ACHN (cell line): ENCODE results near the gene PARD3.

ENCODE experiments used
- DNase-seq: peaks from one replicate; pipeline ENCODE4 v3.0.0-alpha.2; 2015
- in situ Hi-C: cut with HindIII; loops from 2 replicates; pipeline ENCODE4 v1.10.0; 2017; ENCODE audit warnings: low sequenced_read_pairs, low pct_ligation_motif_present, low pct_unique_long_range_greater_than_20kb

PARD3 gene

DNA sequence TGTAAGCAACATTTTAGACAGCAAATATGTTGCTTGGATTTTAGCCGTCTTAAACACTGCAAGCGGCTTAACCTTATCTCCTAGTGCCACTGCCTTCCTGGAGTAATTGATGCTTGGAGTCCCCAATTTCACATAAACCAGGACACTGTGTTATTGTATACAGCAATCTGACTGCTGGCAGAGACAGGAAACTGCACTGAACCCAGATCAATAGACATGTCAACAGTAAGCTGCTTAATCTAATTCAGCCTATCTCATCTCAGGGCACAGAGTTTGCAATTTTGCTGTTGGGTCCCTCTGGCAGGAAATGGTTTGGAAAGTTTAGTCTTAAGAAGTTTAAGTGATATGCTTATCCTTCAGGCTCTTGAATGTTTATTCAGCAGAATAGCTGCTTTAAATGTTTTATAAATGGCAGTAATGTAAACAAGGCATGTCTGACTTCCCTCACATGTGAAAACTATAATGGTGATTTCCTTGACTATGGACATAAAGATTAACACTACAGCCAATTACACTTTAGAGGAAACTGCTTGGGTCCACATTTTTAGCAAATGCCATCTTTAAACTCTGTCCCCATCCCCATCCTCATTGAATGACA is 598.6 kb downstream of the PARD3 start:
- DNase-seq: no peak

DNA sequence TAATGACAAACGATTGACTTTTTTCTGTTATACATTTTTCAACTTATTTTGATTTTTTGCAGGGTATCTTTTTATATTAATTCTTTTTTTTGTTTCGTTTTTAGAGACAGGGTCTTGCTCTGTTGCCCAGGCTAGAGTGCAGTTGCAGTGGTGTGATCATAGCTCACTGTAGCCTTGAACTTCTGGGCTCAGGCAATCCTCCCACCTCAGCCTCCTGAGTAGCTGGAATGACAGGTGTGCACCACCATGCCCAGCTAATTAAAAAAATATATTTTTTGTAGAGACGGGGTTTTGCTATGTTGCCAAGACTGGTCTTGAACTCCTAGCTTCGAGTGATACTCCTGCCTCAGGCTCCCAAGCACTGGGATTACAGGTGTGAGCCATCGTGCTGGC is 601.3 kb downstream of the PARD3 start:
- no peak for DNase-seq
- in situ Hi-C loops: no loop called here

More for the DNA sequence above, 598.6 kb downstream of the PARD3 start:
- in situ Hi-C loops: no loop called here

DNA sequence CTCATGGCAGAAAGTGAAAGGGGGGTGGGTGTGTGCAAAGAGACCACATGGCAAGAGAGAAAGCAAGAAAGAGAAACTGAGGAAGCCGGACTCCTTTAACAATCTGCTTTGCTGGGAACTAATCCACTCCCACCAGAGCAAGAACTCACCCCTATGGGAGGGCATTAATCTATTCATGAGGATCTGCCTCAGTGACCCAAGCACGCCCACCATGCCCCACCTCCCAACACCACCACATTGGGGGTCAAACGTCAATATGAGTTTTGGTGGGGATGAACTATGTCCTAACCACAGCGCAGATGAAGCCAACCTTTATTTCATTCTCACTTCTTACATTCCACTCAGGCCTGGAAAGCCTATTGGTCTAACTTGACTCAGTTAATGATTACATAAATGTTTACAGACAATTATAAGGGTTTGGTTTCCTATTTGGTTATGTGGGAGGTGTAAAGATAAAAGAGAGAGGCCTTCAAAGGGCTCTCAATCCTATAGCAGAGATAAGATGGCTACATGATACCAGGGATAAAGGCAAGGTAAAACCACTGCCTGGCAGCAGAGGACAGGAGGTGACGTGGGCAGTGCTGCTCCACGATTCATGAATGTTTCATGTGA is 601.8 kb downstream of the PARD3 start:
- DNase-seq: no peak
- in situ Hi-C loops: no loop called here

DNA sequence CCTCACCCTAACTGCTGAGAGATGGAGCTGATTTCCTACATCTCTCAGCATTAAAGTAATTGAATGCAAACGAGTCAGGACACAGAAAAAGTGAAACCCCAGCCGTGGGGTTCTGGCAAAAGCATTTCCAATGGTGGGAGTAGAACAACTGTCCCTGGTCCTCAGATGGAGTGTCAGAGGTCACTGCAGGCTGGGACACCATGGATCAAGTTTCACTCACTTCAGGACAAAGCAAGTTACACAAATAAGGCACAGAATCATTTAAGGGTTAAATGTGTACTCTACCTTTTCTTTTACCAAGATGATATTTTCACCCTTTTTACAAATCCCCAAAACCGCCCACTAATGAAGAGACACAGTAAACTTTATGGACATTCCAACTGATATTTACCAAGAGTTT is 607.8 kb downstream of the PARD3 start:
- no peak for DNase-seq
- in situ Hi-C loops: no loop called here

DNA sequence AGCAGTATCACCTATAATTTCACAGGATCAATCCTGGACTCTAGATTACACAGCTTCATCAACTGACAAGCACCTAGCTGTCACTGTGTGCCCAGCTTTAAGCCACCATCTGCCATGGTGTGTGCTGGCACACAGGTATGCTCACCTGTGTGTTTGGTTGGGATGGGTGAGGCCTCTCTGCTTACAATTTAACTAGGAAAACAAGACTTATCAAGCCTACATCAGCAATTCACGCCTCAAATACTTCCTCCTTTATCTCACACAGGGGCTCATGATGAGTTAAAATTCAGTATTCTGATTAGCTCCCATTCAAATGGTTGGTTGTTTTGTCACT is 608.2 kb downstream of the PARD3 start:
- no peak for DNase-seq

DNA sequence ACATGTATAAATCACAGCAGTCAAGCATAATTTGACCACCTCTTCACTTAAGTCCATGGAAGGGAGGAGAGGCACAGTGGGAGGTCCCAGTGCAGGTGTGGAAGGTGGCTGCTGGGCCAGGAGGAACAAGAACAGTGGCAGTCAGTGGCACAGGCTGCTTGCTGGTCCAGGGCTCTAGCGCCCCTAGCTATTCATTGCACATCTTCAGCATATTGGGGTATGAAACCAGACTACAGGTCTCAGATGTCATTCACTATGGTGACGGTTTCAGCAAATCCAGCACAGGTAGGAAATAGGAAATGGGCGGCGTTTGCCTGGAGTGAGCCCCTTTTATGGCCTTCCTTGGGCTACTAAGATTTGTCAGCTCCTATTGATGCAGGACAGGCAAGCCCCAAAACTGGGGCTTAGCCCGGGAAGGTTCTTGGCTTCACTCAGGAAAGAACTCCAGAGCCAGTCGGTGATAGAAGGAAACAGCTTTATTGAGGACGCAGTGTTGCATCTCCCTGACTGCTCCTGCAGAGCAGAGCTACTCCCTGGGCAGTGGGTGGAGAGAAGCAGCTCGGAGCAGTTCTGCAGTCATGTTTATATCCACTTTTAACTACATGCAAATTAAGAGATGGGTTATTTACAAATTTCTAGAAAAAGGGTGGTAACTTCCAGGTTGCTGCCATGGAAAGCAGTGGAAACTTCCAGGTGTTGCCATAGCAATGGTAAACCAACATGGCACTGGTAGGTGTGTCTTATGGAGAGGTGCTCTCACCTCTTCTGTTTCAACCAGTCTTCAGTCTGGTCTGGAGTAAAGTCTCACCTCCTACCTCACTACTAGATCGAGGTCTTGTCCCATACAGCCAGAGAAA is 608.8 kb downstream of the PARD3 start:
- no peak for DNase-seq
- in situ Hi-C loops: no loop called here

More for the DNA sequence above, 608.2 kb downstream of the PARD3 start:
- in situ Hi-C loops: no loop called here

DNA sequence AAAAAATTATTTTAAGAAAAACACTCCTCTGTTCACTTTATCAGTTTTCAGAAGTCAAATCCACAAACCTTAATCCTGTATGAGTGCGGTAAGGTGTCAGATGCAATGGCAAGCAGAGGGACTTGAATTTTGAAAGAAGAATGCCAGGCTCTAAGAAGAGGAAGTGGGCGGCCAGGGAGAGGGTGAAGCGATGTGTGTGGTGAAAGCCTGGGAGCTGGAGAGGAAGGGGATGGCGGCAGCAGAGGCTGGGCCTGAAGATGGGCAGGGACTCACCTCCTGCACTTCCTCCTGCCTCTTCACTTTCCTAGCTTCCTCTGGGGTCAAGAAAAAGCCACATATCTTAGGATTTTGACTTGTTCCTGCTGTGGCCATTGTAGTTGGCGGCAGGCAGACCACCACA is 609.6 kb downstream of the PARD3 start:
- DNase-seq: no peak

DNA sequence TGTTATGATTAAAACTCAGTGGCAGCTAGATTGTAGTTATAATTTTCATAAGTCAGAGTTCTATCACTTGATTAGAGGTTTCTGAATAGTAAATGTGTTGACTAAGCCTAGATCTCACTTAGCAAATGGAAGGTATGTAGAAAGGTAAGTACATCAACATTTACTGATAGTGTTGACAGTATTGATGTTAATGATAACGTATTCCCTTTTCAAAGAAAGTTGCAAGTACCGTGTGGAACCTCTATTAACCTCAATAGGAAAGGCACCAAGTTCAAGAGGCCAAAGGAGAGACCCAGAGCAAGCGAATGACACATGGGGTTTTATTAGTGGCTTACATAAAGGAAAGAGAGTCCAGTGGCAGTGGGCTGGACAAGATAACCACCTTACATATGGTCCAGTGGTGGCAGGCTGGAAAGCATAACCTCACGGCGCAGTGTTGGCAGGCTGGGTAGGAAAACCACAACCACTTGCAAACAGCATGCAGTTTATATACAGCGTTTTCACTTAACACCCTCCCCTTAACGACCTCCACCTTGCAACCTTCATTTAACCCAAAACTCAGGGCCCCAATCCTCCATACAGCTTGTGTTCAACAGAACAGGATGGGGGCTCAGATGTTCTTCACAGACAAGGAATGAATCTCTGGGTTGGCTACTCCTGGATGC is 611.0 kb downstream of the PARD3 start:
- in situ Hi-C loops: no loop called here

More for the DNA sequence above, 609.6 kb downstream of the PARD3 start:
- in situ Hi-C loops: no loop called here

DNA sequence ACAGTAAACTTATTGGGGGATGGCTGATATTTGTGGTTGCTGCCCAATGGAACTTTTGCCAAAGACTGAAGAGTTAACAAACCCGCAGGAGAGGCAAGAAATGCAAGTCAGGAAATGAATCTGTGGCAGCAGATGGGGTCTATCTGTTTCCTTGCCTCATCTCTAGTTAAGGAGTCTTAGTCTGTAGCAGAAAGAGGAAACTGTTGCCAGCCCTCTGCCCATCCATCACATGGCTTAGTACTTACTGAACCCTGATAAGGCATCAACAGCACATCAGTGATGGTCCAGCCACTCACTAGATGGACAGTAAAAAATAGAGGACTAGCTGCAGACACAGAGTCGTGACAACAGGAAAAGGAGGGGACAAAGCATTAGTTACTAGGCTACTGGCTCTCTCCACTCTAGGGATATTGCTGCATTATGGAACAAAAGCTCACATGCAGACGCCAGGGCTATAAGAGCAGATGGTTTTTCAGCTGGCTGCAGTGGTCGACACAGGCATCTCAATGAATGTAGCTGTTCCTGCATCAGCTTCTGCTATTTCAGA is 614.7 kb downstream of the PARD3 start:
- in situ Hi-C loops: no loop called here
- DNase-seq: no peak

More for the DNA sequence above, 611.0 kb downstream of the PARD3 start:
- DNase-seq: no peak

DNA sequence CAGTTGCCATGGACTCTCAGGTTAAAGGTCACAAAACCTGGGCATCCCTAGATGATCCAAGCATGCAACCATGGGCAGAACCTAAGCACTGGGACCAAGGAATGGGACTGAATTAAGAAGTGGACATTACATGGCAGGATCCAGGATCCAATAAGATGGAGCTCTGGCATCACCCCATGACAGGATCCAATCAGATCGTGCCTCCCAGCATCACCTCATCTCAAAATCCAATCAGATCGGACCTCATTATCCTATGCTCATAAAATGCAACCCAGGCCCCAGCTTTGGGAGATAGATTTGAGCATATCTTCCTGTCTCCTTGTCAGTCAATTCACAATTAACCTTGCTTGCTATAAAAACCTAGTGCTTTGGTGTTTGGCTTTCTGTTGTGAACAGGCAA is 616.1 kb downstream of the PARD3 start:
- in situ Hi-C loops: no loop called here

DNA sequence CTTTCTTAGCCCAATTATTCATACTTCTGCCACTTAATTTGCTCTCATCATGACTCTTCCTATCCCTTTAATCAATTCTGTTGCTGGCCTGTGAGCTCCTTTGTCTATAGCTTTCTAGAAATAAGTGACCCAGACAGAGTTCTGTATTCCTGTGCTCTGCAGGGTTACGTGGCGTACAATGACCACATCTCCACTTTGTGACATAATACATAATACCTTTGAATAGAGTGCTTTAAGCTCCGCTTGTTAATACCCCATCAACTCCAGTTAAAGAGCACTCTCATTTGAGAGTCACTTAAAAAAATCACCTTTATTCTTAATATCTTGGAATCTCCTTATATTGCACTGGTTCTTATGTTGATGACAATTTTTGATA is 619.0 kb downstream of the PARD3 start:
- in situ Hi-C loops: no loop called here
- no peak for DNase-seq

More for the DNA sequence above, 616.1 kb downstream of the PARD3 start:
- no peak for DNase-seq

DNA sequence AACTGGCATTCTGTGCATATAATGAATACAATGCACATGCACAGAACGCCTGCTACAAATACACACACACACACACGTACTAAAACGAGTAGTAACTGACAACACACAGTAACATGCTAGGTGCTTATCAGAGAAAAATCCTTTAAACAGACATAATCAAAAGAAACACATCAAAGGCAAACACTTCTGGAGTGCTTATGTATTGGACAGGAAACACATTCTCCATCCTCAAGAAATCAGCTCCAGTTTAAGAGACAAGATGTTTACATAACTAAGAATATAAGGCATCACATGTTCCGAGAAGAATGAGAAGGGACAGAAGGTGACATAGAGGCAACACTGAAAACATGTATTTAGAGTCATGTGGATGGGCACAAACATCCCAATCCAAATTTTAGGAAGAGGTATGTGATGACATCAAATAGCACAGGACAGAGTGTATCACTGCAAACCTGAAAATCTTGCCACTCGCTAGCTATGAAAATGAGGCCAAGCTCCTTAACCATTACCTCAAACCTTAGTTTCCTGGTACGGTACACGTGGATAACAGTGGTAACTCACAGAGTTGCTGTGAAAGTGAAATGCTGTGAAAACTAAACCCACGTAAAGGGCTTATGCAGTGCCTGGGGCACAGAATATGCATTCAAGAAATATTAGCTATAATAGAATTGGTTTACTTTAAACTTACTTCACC is 619.6 kb downstream of the PARD3 start:
- no peak for DNase-seq
- in situ Hi-C loops: no loop called here

DNA sequence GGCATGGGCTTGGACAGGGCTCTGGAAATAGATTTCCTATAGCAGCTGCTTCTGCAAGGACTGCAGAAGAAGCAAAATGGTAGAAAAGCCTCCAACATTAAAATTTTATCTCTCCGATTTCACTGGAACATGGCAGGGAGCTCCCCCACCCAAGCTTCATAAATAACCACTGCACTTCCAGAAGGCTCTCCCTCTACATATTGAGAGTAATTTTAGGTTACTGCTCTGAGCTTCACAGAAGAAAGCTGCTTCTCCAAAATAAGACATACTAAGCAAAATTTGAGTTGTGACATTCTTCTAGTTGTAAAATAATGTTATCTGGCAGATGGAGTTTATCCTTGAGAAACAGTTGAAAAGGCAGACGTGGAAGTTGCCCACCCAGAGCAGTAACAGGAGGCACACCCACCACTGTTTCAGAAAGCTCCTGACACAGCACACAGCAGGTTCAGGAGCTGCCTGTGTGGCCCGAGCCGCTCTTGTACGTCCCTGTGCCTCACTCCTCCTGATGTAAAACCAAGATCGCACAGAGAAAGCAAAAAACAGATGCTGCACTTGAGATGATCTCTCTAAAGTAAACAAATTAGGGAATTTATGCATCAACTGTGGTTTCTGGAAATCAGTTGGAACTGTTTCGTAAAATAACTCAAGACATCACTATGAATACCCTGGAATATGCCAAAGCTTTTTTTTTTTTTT is 621.0 kb downstream of the PARD3 start:
- in situ Hi-C loops: no loop called here
- no peak for DNase-seq

DNA sequence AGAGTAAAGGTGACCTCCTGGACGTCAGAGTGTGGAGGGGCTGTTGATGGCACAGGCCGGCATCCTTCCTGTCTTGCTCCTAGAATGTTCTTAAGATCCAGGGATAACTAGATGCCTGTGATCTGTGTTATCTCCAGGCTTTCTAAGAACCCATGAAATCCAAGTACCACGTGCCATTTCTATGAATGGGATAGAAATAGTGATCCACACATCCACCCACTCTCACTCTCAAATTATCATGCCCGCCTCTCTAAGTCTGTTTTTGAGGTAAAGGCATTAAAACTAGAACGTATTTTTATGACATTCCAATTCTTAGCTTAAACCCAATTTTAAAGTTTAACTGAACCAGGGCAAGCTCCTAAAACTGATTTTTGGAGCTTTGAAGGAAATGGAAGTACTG is 622.5 kb downstream of the PARD3 start:
- DNase-seq: no peak
- in situ Hi-C loops: no loop called here

DNA sequence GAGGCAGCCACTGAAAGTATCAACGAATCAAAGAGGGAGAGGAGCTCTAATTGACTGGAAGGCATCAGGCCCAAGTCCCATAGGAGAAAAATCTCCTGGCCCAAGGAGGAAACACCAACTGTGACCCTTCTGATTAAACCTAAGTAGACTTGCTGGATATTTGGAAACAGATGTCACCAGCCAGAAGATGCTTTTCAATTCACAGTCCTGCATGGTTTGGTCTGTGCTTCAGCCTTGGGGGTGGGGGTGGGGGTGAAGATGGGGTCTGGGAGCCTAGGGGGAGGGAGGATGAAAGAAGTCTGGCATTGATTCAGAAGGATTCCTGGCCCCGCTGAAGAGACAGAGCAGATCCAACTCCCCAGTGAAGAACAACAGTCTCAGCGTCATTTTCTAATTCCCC is 623.7 kb downstream of the PARD3 start:
- in situ Hi-C loops: no loop called here
- DNase-seq: no peak

DNA sequence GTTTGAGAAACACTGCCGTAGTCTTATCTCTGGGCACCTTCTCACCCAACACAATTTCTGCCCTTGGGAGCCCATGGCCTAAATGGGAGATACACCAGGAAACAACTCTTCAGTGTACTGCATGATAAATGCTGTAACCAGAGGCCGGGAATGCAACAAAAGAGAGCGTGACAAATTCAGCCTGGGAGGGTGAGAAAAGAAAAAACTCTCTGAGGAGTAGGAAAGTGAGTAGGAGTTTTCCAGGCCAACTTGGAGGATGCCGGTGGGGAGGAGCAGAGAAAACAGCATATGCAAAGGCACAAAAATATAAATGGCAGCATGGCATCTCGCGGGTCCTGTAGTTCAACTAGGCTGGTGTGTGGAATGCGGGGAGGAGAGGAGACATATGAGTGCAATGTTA is 624.5 kb downstream of the PARD3 start:
- DNase-seq: no peak
- in situ Hi-C loops: no loop called here

DNA sequence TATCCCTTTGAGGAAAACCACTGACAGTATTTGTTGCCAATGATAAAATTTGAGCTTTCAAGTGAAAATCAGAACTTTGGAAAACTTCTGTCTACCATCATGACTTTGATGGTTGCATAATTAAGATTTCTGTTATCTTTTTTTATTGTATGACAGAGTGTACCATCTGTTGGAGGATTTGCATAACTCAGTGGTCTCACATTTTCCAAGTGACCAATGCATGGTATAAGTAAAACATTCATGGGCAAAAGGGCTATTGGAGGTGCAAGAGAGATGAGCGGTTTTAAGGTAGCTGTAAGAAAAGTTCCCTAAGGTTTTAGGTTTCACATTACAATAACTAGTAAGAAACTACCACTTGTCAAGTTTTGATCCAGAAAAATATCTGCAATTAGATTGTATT is 625.3 kb downstream of the PARD3 start:
- no peak for DNase-seq
- in situ Hi-C loops: no loop called here

DNA sequence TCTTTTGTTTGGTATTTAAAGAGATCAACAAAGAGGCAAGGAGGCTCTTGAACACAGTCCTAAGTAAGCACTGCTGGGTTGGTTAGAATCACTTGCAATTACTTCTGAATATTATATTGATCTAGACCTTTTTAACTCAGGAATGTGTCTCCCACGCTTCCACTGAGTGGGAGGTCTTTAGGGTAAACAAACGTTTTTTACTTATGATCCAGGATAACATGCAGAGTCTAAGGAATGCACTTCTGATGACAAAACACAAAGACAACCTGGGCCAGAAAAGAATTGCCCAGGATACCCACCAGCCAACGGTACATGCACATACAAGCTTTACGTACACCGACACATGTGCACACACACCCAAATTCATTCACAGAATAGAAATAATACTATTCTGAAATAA is 626.9 kb downstream of the PARD3 start:
- no peak for DNase-seq
- in situ Hi-C loops: no loop called here
